OCI-LY3 (cell line): ENCODE data around the gene ACSS1.

Experiments
- H2AFZ ChIP-seq: fragments of 200-600, 300-600 bp; shearing (Covaris generic); 2 replicates; pipeline ENCODE4 v1.6.0; 2014; ENCODE audit warnings: antibody characterized with exemption, low read depth, low read length
- H3K27ac ChIP-seq: fragments of 200-600, 300-600 bp; sonication (generic); 2 replicates; pipeline ENCODE4 v1.5.1; 2014; ENCODE audit warnings: mild to moderate bottlenecking, low read length, moderate library complexity, mixed read lengths
- H3K27me3 ChIP-seq: fragments of 200-600, 300-600 bp; sonication (generic); 2 replicates; pipeline ENCODE4 v1.6.1; 2014; ENCODE audit warnings: low read depth, low read length, mixed read lengths
- H3K36me3 ChIP-seq: fragments of 200-600, 300-600 bp; sonication (generic); replicated peaks from 2 replicates; pipeline ENCODE3; 2014; ENCODE audit warnings: low read depth, low read length, mixed read lengths
- H3K4me1 ChIP-seq: fragments of 300-600, 200-600 bp; sonication (generic); 2 replicates; pipeline ENCODE4 v1.6.1; 2014; ENCODE audit warnings: low read length, mixed read lengths
- H3K4me2 ChIP-seq: fragments of 200-600, 300-600 bp; sonication (generic); 2 replicates; pipeline ENCODE4 v1.6.1; 2014; ENCODE audit warnings: low read length, mixed read lengths
- H3K4me3 ChIP-seq: fragments of 300-600, 200-600 bp; sonication (generic); 2 replicates; pipeline ENCODE4 v1.5.1; 2014; ENCODE audit warnings: antibody characterized with exemption, mild to moderate bottlenecking, low read length, moderate library complexity
- H3K79me2 ChIP-seq: fragments of 300-600, 200-600 bp; shearing (Covaris generic); 2 replicates; pipeline ENCODE4 v1.6.1; 2014; ENCODE audit warnings: mild to moderate bottlenecking, low read length, mixed read lengths
- H3K9ac ChIP-seq: fragments of 300-600, 200-600 bp; shearing (Covaris generic); 2 replicates; pipeline ENCODE4 v1.6.0; 2014; ENCODE audit warnings: mild to moderate bottlenecking, low read length, moderate library complexity
- H3K9me3 ChIP-seq: fragments of 200-600, 300-600 bp; shearing (Covaris generic); 2 replicates; pipeline ENCODE4 v1.6.1; 2014; ENCODE audit warnings: low read length, mixed read lengths; ENCODE audit not compliant: insufficient read depth
- H4K20me1 ChIP-seq: fragments of 200-600, 300-600 bp; sonication (generic); 2 replicates; pipeline ENCODE4 v1.6.1; 2016; ENCODE audit warnings: low read length, mixed read lengths; ENCODE audit not compliant: insufficient read depth
- EZH2phosphoT487 ChIP-seq: fragments of 200-600 bp; shearing (Covaris generic); IDR thresholded peaks from 2 replicates; pipeline ENCODE4 v1.6.1; 2018; ENCODE audit warnings: antibody characterized with exemption, mixed run types, low read depth
- TF ChIP-seq, protein P1 (sequence below): fragments of 200-600, 300-600 bp; sonication (generic); IDR thresholded peaks from 2 replicates; pipeline ENCODE4 v1.5.1; 2014; ENCODE audit warnings: antibody characterized with exemption, low read length, low read depth

Gene ACSS1

DNA sequence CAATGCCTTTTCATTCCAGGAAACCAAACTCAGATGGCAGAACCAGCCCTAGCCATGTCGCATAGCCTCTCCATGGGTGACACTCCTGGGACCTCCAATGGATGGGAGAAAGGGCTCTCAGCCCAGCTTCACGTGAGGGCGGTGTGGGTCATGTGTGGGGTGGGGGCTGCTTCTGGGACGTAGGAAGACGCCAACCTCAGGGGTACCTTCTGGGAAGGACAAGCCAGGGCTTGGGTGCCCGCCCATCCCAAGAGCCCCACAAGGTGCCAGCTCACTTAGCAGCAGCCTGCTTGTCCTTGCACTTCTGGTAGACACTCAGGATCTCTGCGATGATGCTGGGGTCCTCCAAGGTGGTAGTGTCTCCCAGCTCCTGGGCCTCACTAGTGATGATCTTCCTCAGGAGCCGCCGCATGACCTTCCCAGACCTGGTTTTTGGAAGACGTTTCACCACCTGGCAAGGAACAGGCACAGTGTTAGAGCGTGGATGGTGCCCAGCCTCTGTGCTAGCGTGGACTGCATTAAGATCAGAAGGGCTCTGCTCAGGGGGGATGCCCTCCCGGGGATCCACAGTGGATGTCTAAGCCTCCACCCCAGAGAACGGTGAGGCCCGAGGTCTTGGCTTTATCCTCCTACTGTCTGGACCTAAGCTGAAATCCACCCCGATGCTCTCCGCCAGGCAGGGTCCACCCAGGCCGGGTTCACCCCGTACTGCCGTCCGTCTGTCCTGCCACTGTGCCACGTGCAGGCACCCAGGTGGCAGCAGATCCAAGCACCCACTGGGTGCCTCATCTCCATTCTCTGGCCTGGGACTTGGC, 50.2 kb downstream of the ACSS1 start:
- H3K27ac ChIP-seq, result no peak overlapping the region
- H3K9me3 ChIP-seq, result no peaks in the 10 kb centered on the region; the same call in 1 of the 2 replicates
- no peak overlapping the region for H3K9ac ChIP-seq
- TF ChIP-seq EZH2phosphoT487, result no peak
- TF ChIP-seq, protein P1, sequence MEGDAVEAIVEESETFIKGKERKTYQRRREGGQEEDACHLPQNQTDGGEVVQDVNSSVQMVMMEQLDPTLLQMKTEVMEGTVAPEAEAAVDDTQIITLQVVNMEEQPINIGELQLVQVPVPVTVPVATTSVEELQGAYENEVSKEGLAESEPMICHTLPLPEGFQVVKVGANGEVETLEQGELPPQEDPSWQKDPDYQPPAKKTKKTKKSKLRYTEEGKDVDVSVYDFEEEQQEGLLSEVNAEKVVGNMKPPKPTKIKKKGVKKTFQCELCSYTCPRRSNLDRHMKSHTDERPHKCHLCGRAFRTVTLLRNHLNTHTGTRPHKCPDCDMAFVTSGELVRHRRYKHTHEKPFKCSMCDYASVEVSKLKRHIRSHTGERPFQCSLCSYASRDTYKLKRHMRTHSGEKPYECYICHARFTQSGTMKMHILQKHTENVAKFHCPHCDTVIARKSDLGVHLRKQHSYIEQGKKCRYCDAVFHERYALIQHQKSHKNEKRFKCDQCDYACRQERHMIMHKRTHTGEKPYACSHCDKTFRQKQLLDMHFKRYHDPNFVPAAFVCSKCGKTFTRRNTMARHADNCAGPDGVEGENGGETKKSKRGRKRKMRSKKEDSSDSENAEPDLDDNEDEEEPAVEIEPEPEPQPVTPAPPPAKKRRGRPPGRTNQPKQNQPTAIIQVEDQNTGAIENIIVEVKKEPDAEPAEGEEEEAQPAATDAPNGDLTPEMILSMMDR, result no peak
- no peaks in the 10 kb centered on the region for H3K36me3 ChIP-seq
- no peaks in the 10 kb centered on the region for H3K27me3 ChIP-seq
- no peaks in the 10 kb centered on the region for H3K4me1 ChIP-seq
- no peak overlapping the region for H3K4me2 ChIP-seq
- H3K79me2 ChIP-seq, result no peaks in the 10 kb centered on the region
- no peak overlapping the region for H2AFZ ChIP-seq
- H3K4me3 ChIP-seq, result no peak overlapping the region
- H4K20me1 ChIP-seq, result no peaks in the 10 kb centered on the region; the same call in 1 of the 2 replicates

DNA sequence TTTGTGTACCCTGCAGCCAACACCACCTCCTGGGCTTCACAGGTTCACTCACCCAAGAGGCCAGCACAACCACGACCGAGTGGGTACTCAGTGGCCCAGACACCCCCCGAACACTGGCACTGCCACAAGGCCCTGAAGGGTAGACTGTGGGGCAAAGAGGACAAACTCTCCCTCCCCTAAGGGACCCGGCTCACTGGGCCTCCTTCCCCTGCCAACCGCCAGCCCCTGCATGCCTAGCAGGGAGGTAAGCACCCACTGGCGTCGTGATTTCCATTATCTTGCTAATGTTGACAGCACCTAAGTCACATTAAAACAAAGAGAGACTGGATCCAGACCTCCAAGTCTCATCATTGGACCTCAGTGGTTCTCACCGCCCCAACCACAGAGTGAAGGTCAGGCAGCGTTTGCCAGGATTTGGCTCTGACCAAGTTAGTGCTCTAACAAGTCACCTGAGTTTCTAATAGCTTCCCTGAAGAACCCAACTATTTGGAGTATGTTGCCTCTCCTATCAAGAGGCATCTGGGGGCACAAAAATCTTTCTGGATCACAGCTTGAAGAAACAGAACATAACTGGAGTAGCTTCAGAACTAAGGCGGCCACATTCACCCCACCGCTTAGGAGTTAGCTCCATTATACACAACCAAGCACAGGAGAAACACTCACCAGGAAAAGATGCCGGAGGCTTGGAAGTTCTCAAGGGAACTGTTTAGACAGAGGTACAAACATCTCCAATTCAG, 51.3 kb downstream of the ACSS1 start:
- no peaks in the 10 kb centered on the region for H3K27me3 ChIP-seq
- no peaks in the 10 kb centered on the region; the same call in 1 of the 2 replicates for H3K9me3 ChIP-seq
- no peak overlapping the region for H3K4me3 ChIP-seq
- no peaks in the 10 kb centered on the region for H3K79me2 ChIP-seq
- no peak overlapping the region for H3K9ac ChIP-seq
- H3K36me3 ChIP-seq, result no peaks in the 10 kb centered on the region
- H4K20me1 ChIP-seq, result no peaks in the 10 kb centered on the region; the same call in 1 of the 2 replicates
- no peak overlapping the region for H3K27ac ChIP-seq
- no peak overlapping the region for H2AFZ ChIP-seq
- H3K4me2 ChIP-seq, result no peak overlapping the region
- no peaks in the 10 kb centered on the region for H3K4me1 ChIP-seq
- TF ChIP-seq, protein P1, result no peak
- no peak for TF ChIP-seq EZH2phosphoT487

DNA sequence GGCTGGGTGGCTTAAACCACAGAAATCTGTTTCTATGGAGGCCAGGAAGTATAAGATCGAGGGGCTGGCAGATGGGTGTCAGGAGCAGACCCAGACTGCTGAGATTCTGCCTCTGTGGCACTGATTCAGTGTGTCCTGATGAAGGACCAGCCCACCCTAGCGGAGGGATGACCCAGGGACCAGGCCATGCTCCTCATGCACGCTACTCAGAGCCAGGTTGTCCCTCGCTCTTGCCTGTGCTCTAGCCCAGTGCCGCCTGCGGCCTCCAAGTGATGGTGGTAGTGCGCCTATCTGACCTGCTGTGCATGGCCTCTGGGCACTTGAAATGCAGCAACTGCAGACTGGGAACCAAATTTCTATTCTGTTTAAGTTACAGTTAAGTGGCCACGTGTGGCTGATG, 52.3 kb downstream of the ACSS1 start:
- Histone ChIP-seq H2AFZ (no peak overlapping the region), H3K9ac (no peak overlapping the region), H3K9me3 (no peaks in the 10 kb centered on the region; the same call in 1 of the 2 replicates), H3K27ac (no peak overlapping the region), H3K27me3 (no peaks in the 10 kb centered on the region), H3K36me3 (no peaks in the 10 kb centered on the region), H3K79me2 (no peaks in the 10 kb centered on the region), H3K4me1 (no peaks in the 10 kb centered on the region), H3K4me2 (no peak overlapping the region), H4K20me1 (no peaks in the 10 kb centered on the region), H3K4me3 (no peak overlapping the region)
- TF ChIP-seq EZH2phosphoT487, result no peak
- TF ChIP-seq, protein P1, result no peak

DNA sequence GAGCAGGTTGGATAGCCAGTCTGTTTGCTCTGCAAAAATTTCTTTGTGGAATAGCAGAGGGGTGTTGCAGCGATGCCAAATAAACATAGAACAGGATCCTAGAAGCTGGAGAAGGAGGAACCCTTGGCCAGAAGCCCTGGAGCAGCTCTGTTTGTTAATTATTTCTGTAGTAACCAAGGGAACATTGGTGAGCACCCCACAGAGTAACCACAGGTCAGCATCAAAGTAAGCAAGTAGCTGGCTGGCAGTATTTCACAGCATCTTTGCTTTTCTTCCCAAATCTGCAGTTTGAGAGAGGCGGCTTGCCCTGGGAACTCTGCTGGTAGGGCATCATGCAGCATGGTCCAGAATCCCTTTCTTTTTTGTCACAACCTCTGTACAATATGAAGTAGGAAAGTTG, 52.7 kb downstream of the ACSS1 start:
- no peaks in the 10 kb centered on the region; the same call in 1 of the 2 replicates for H3K9me3 ChIP-seq
- H3K4me3 ChIP-seq, result no peak overlapping the region
- H4K20me1 ChIP-seq, result no peaks in the 10 kb centered on the region
- H3K9ac ChIP-seq, result no peak overlapping the region
- H3K27ac ChIP-seq, result no peak overlapping the region
- H3K36me3 ChIP-seq, result no peaks in the 10 kb centered on the region
- no peaks in the 10 kb centered on the region for H3K79me2 ChIP-seq
- H3K4me1 ChIP-seq, result no peaks in the 10 kb centered on the region
- no peak overlapping the region for H3K4me2 ChIP-seq
- H2AFZ ChIP-seq, result no peak overlapping the region
- no peak for TF ChIP-seq EZH2phosphoT487
- TF ChIP-seq, protein P1, result no peak
- H3K27me3 ChIP-seq, result no peaks in the 10 kb centered on the region
